HepG2 (cell line): ENCODE measurements around the gene SLC17A3. TPM values are rescaled to one million over a fixed set of nuclear protein-coding genes. Genes with fewer than 3 reads are reported as not detected.

Experiments
- GATAD2A ChIP-seq: IDR thresholded peaks from 2 replicates; pipeline ENCODE4 v1.6.1; 2016
- MYNN ChIP-seq: sonication (generic); formaldehyde crosslinking; IDR thresholded peaks from 2 replicates; pipeline ENCODE4 v1.4.0; 2020; ENCODE audit warnings: mild to moderate bottlenecking, low read depth, missing genetic modification reagents
- ZNF136 ChIP-seq: sonication (generic); formaldehyde crosslinking; IDR thresholded peaks from 2 replicates; pipeline ENCODE4 v1.8.1; 2022; ENCODE audit warnings: low read depth, mild to moderate bottlenecking, moderate library complexity, missing genetic modification reagents
- ZNF318 ChIP-seq: sonication (generic); formaldehyde crosslinking; IDR thresholded peaks from 2 replicates; pipeline ENCODE4 v1.4.0; 2020; ENCODE audit warnings: mild to moderate bottlenecking, missing genetic modification reagents
- ZNF407 ChIP-seq: sonication (generic); formaldehyde crosslinking; IDR thresholded peaks from one replicate; pipeline ENCODE4 v1.5.1; 2020; ENCODE audit warnings: mild to moderate bottlenecking, missing genetic modification reagents; ENCODE audit errors: not compliant biosample characterization
- ZNF772 ChIP-seq: sonication (generic); formaldehyde crosslinking; IDR thresholded peaks from 2 replicates; pipeline ENCODE4 v1.5.0; 2020; ENCODE audit warnings: mild to moderate bottlenecking, missing genetic modification reagents
- polyA plus RNA-seq, 8 experiments: library from polyadenylated mRNA; depleted of rRNA in 3 of 8; stranded (reverse) in 7 of 8; unstranded in 1 of 8; fragments of >200 nt; fragmentation: Illumina TruSeq in 4 of 8; extraction: Trizol in 4 of 8; gene quantifications; 2 replicates each; pipeline versions ENCODE4 v1.2.1 to v1.2.3, GENCODE V29; 2011 to 2016; ENCODE audit warnings: low read depth in 4 of 8, missing spikeins in 1 of 8, mixed read lengths in 1 of 8; ENCODE audit not compliant: insufficient read depth in 1 of 8
- total RNA-seq, 5 experiments: library from RNA; depleted of rRNA; stranded (reverse); fragments of >200 nt; fragmentation: Illumina TruSeq; extraction: Trizol; gene quantifications; 2 replicates each; pipeline ENCODE4 v1.2.3, GENCODE V29; 2016; ENCODE audit warnings: low read depth in 1 of 5

The SLC17A3 gene
- total and polyA plus RNA-seq, 2 of the 13 experiments (the other 11 are each of a cell fraction or from before 2014, with no cell fraction given), result 0.09 to 0.11 TPM

DNA sequence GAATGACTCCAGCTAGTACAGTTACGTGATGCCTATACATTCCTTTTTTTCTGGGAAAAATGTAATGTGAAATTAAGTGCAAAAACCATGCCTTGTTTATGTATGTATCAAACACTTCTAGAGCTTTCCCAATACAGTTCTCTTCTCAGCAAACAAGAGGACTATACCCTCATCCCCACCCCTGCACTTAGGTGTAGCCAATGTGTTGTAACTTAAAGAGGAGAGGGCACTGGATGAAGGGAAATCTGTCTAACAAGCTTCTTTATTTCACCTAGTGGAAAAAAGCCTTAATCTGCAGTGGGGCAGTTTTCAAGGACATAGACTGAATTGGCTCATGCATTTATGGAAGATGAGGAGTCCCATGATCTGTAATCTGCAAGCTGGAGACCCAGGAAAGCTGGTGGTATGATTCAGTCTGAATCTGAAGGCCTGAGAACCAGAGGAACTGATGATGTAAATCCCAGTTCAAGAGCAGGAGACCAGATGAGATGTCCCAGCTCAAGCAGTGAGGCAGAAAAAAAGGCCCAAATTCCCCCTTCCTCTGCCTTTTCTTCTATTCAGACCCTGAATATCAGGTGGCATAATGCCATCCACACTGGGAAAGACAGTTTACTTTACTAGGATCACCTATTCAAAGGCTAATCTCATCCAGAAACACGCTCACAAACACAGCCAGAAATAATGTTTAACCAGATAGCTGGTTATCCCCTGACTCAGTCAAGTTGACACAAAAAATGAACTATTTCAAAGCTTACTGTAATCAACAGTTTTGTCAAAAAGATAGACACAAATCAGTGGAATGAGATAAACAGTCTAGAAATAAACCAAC is 25.8 kb upstream of the SLC17A3 start (continued):
- TF ChIP-seq ZNF318 (CRISPR knock-in tag) (no peak), ZNF407 (CRISPR knock-in tag) (no peak), MYNN (CRISPR knock-in tag) (no peak), ZNF136 (CRISPR knock-in tag) (no peak), GATAD2A (CRISPR knock-in tag) (peak; percentile 82), ZNF772 (CRISPR knock-in tag) (0 out of 2 replicates have a peak, but pooled peaks have one; percentile 29)
